HepG2 (cell line): ENCODE results near the gene NUBP2. TPM values are rescaled to one million over a fixed set of nuclear protein-coding genes. Genes with fewer than 3 reads are reported as not detected.

ENCODE experiments used
- ARID2 ChIP-seq: sonication (generic); formaldehyde crosslinking; IDR thresholded peaks from 2 replicates; pipeline ENCODE4 v1.8.1; 2022; ENCODE audit warnings: mild to moderate bottlenecking, missing genetic modification reagents, borderline replicate concordance
- ASH2L ChIP-seq: fragments of 300-600, 200-600 bp; sonication (generic); IDR thresholded peaks from 2 replicates; pipeline ENCODE4 v1.7.0; 2017; ENCODE audit warnings: low read depth, mild to moderate bottlenecking, moderate library complexity, mixed read lengths, low read length; ENCODE audit not compliant: insufficient read length
- BCL6 ChIP-seq: IDR thresholded peaks from 2 replicates; pipeline ENCODE4 v1.6.1; 2016; ENCODE audit warnings: missing genetic modification reagents, missing compliant biosample characterization
- BHLHE40 ChIP-seq: IDR thresholded peaks from 2 replicates; pipeline ENCODE4 v1.6.1; 2011; ENCODE audit warnings: low read length, improper control_type of control experiment
- BORCS8-MEF2B ChIP-seq: sonication (generic); formaldehyde crosslinking; IDR thresholded peaks from 2 replicates; pipeline ENCODE4 v1.8.0; 2022; ENCODE audit warnings: mild to moderate bottlenecking, missing genetic modification reagents
- GTF3A ChIP-seq: sonication (generic); formaldehyde crosslinking; conservative IDR thresholded peaks from 2 replicates; pipeline ENCODE4 v1.4.0; 2020; ENCODE audit warnings: mild to moderate bottlenecking, missing genetic modification reagents
- MAZ ChIP-seq, 2 experiments: sonication (generic) in 1 of 2; formaldehyde crosslinking in 1 of 2; IDR thresholded peaks; 2 replicates each; pipeline versions ENCODE4 v1.5.0 to v1.6.1; 2012 to 2020; ENCODE audit warnings: low read depth in 2 of 2, mild to moderate bottlenecking in 2 of 2, borderline replicate concordance in 1 of 2, improper control_type of control experiment in 1 of 2, low read length in 1 of 2, missing genetic modification reagents in 1 of 2, moderate library complexity in 1 of 2
- NFATC3 ChIP-seq: sonication (generic); formaldehyde crosslinking; IDR thresholded peaks from 2 replicates; pipeline ENCODE4 v1.5.1; 2020; ENCODE audit warnings: mild to moderate bottlenecking, missing genetic modification reagents
- NFE2L1 ChIP-seq: sonication (generic); formaldehyde crosslinking; IDR thresholded peaks from 2 replicates; pipeline ENCODE4 v1.4.0; 2020; ENCODE audit warnings: missing genetic modification reagents, mild to moderate bottlenecking, borderline replicate concordance
- NFYB ChIP-seq: sonication (generic); formaldehyde crosslinking; IDR thresholded peaks from 2 replicates; pipeline ENCODE4 v1.4.0; 2020; ENCODE audit warnings: missing genetic modification reagents
- PPARG ChIP-seq: conservative IDR thresholded peaks from 2 replicates; pipeline ENCODE4 v1.6.1; 2016; ENCODE audit warnings: missing biosample characterization, missing genetic modification reagents
- RFXANK ChIP-seq: IDR thresholded peaks from 2 replicates; pipeline ENCODE4 v1.6.1; 2016
- SKI ChIP-seq: fragments of 450-650 bp; IDR thresholded peaks from one replicate; pipeline ENCODE4 v1.6.1; 2018; ENCODE audit warnings: mild to moderate bottlenecking; ENCODE audit not compliant: partially characterized antibody
- TERF1 ChIP-seq: sonication (generic); formaldehyde crosslinking; IDR thresholded peaks from 2 replicates; pipeline ENCODE4 v1.8.0; 2022; ENCODE audit warnings: mild to moderate bottlenecking, missing genetic modification reagents, moderate library complexity
- TFDP1 ChIP-seq: IDR thresholded peaks from 2 replicates; pipeline ENCODE4 v1.6.1; 2016; ENCODE audit warnings: missing compliant biosample characterization, missing genetic modification reagents, borderline replicate concordance
- XBP1 ChIP-seq: sonication (generic); formaldehyde crosslinking; IDR thresholded peaks from 2 replicates; pipeline ENCODE4 v1.5.0; 2020; ENCODE audit warnings: missing genetic modification reagents
- ZEB1 ChIP-seq: IDR thresholded peaks from 2 replicates; pipeline ENCODE4 v1.6.1; 2012; ENCODE audit warnings: mild to moderate bottlenecking, low read depth, inconsistent platforms; ENCODE audit not compliant: insufficient replicate concordance
- ZFP36L1 ChIP-seq: sonication (generic); formaldehyde crosslinking; IDR thresholded peaks from 2 replicates; pipeline ENCODE4 v1.8.0; 2022; ENCODE audit warnings: mild to moderate bottlenecking, missing genetic modification reagents, moderate library complexity
- ZNF367 ChIP-seq: sonication (generic); formaldehyde crosslinking; IDR thresholded peaks from 2 replicates; pipeline ENCODE4 v1.4.0; 2020; ENCODE audit warnings: missing genetic modification reagents, borderline replicate concordance
- ZNF501 ChIP-seq: sonication (generic); formaldehyde crosslinking; IDR thresholded peaks from 2 replicates; pipeline ENCODE4 v1.5.1; 2020; ENCODE audit warnings: mild to moderate bottlenecking, moderate library complexity, missing genetic modification reagents
- ZNF546 ChIP-seq: sonication (generic); formaldehyde crosslinking; conservative IDR thresholded peaks from 2 replicates; pipeline ENCODE4 v1.8.1; 2023; ENCODE audit warnings: mild to moderate bottlenecking, missing genetic modification reagents
- ZNF589 ChIP-seq: sonication (generic); formaldehyde crosslinking; conservative IDR thresholded peaks from 2 replicates; pipeline ENCODE4 v1.8.0; 2022; ENCODE audit warnings: mild to moderate bottlenecking, moderate library complexity, missing genetic modification reagents
- ZNF674 ChIP-seq: sonication (generic); formaldehyde crosslinking; IDR thresholded peaks from 2 replicates; pipeline ENCODE4 v1.5.0; 2020; ENCODE audit warnings: low read depth, mild to moderate bottlenecking, missing genetic modification reagents
- ZNF720 ChIP-seq: sonication (generic); formaldehyde crosslinking; IDR thresholded peaks from 2 replicates; pipeline ENCODE4 v1.4.0; 2020; ENCODE audit warnings: missing genetic modification reagents
- ZNF891 ChIP-seq: sonication (generic); formaldehyde crosslinking; IDR thresholded peaks from 2 replicates; pipeline ENCODE4 v1.5.0; 2020; ENCODE audit warnings: mild to moderate bottlenecking, missing genetic modification reagents
- polyA plus RNA-seq, 8 experiments: library from polyadenylated mRNA; depleted of rRNA in 3 of 8; stranded (reverse) in 7 of 8; unstranded in 1 of 8; fragments of >200 nt; fragmentation: Illumina TruSeq in 4 of 8; extraction: Trizol in 4 of 8; gene quantifications; 2 replicates each; pipeline versions ENCODE4 v1.2.1 to v1.2.3, GENCODE V29; 2011 to 2016; ENCODE audit warnings: low read depth in 4 of 8, missing spikeins in 1 of 8, mixed read lengths in 1 of 8; ENCODE audit not compliant: insufficient read depth in 1 of 8
- total RNA-seq, 5 experiments: library from RNA; depleted of rRNA; stranded (reverse); fragments of >200 nt; fragmentation: Illumina TruSeq; extraction: Trizol; gene quantifications; 2 replicates each; pipeline ENCODE4 v1.2.3, GENCODE V29; 2016; ENCODE audit warnings: low read depth in 1 of 5
- TF ChIP-seq, protein P1 (sequence below): sonication (generic); formaldehyde crosslinking; IDR thresholded peaks from 2 replicates; pipeline ENCODE4 v1.4.0; 2020; ENCODE audit warnings: missing genetic modification reagents, borderline replicate concordance

NUBP2 gene
- total and polyA plus RNA-seq, 2 of the 13 experiments (the other 11 are each of a cell fraction or from before 2014, with no cell fraction given): 25.7 to 61.5 TPM

GRCh38 chr16:1794221-1794871 lies 11.6 kb downstream of the NUBP2 start (continued):
- TF ChIP-seq SKI (peak; percentile 89), BCL6 (peak; percentile 98), ZNF501 (CRISPR knock-in tag) (peak; percentile 59; the same call in 1 of the 2 replicates), BORCS8-MEF2B (CRISPR knock-in tag) (no peak), TERF1 (CRISPR knock-in tag) (no peak), ZFP36L1 (CRISPR knock-in tag) (no peak), GTF3A (CRISPR knock-in tag) (no peak), BHLHE40 (peak; percentile 30; the same call in 1 of the 2 replicates), MAZ (IDR thresholded peaks at IDR 0.05; ENCODE audit: borderline replicate concordance, low read depth, low read length) (no peak), MAZ (CRISPR knock-in tag; IDR thresholded peaks at IDR 0.05; ENCODE audit: low read depth) (0 out of 2 replicates have a peak, but pooled peaks have one; percentile 30), ZNF546 (CRISPR knock-in tag) (no peak), ZEB1 (peak; percentile 93), ZNF891 (CRISPR knock-in tag) (no peak), ZNF674 (CRISPR knock-in tag) (no peak), NFYB (CRISPR knock-in tag) (no peak), RFXANK (no peak), ZNF589 (CRISPR knock-in tag) (no peak), ZNF367 (CRISPR knock-in tag) (no peak), NFATC3 (no peak), XBP1 (CRISPR knock-in tag) (no peak), PPARG (no peak; the same call in 1 of the 2 replicates), ZNF720 (CRISPR knock-in tag) (no peak), NFE2L1 (no peak), TFDP1 (CRISPR knock-in tag) (no peak), ARID2 (no peak), ASH2L (no peak)
- TF ChIP-seq, protein P1, sequence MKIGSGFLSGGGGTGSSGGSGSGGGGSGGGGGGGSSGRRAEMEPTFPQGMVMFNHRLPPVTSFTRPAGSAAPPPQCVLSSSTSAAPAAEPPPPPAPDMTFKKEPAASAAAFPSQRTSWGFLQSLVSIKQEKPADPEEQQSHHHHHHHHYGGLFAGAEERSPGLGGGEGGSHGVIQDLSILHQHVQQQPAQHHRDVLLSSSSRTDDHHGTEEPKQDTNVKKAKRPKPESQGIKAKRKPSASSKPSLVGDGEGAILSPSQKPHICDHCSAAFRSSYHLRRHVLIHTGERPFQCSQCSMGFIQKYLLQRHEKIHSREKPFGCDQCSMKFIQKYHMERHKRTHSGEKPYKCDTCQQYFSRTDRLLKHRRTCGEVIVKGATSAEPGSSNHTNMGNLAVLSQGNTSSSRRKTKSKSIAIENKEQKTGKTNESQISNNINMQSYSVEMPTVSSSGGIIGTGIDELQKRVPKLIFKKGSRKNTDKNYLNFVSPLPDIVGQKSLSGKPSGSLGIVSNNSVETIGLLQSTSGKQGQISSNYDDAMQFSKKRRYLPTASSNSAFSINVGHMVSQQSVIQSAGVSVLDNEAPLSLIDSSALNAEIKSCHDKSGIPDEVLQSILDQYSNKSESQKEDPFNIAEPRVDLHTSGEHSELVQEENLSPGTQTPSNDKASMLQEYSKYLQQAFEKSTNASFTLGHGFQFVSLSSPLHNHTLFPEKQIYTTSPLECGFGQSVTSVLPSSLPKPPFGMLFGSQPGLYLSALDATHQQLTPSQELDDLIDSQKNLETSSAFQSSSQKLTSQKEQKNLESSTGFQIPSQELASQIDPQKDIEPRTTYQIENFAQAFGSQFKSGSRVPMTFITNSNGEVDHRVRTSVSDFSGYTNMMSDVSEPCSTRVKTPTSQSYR: peak; percentile 81
